ENCODE data around the gene KRTAP16-1.

Gene KRTAP16-1

DNA sequence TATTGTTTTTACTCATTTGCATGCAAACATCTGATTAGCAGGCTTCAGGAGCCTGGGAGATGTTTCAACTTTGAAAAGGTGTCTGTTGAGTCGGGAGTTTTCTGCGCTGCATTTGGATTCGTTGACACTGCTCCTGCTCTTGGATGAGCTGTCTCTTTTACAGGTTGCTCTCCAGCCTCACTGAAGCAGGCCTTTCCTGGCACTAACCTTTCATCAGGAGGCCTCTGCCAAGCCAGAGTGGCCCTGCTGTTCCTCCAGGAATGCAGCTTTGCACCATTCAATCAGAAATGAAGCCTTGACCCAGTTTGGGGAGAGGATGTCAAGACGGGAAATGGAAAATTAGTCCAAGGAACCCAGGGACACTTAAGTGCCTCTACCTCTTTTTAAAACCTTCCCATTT is 6.1 kb downstream of the KRTAP16-1 start:
- Histone ChIP-seq H3K4me1 (ENCODE audit: control insufficient read depth, insufficient read depth, low read depth, low read length) (peaks cover 3% of the 10 kb centered on the region), H4K8ac (ENCODE audit: low read length) (no peak overlapping the region), H3K4ac (ENCODE audit: low read depth in 1 of 2, low read length in 2 of 2) (no peak overlapping the region), H2BK5ac (ENCODE audit: low read depth, low read length, poor library complexity, severe bottlenecking) (no peak overlapping the region), H3K27ac (ENCODE audit: low read length, poor library complexity, severe bottlenecking) (no peak overlapping the region), H2AFZ (ENCODE audit: low read depth, low read length) (no peak overlapping the region), H3K14ac (ENCODE audit: low read length in 2 of 2) (no peak overlapping the region), H3K18ac (ENCODE audit: low read depth in 1 of 2, low read length in 2 of 2) (no peak overlapping the region), H2AK5ac (ENCODE audit: low read length, severe bottlenecking) (no peak overlapping the region), H3K4me2 (ENCODE audit: low read length, poor library complexity, severe bottlenecking) (no peak overlapping the region), H3K27me3 (ENCODE audit: control insufficient read depth in 1 of 2, insufficient read depth in 1 of 2, low read length in 2 of 2) (peaks cover 0 to 11% of the 10 kb centered on the region in 2 experiments), H3K79me1 (replicated peaks; ENCODE audit: low read length, poor library complexity, severe bottlenecking) (no peaks in the 10 kb centered on the region), H3K9ac (ENCODE audit: low read length) (no peak overlapping the region), H3K23ac (ENCODE audit: low read length in 2 of 2) (no peak overlapping the region), H4K91ac (ENCODE audit: low read length) (no peak overlapping the region), H2BK120ac (ENCODE audit: low read depth, low read length) (no peak overlapping the region), H3K4me3 (ENCODE audit: insufficient read depth in 1 of 2, low read depth in 1 of 2, low read length in 2 of 2) (no peak overlapping the region), H2BK15ac (ENCODE audit: low read depth, poor library complexity, severe bottlenecking) (no peak overlapping the region), H3K9me3 (ENCODE audit: control insufficient read depth, low read length) (no peaks in the 10 kb centered on the region), H2BK12ac (ENCODE audit: low read length in 2 of 2) (no peak overlapping the region), H3K36me3 (ENCODE audit: control insufficient read depth in 1 of 2, insufficient read depth in 2 of 2, low read depth in 1 of 2, low read length in 2 of 2) (no peaks in the 10 kb centered on the region)
- WGBS, result 98% methylated on average over 3 of the region's 4 CpGs
- DNase-seq, result no peak

DNA sequence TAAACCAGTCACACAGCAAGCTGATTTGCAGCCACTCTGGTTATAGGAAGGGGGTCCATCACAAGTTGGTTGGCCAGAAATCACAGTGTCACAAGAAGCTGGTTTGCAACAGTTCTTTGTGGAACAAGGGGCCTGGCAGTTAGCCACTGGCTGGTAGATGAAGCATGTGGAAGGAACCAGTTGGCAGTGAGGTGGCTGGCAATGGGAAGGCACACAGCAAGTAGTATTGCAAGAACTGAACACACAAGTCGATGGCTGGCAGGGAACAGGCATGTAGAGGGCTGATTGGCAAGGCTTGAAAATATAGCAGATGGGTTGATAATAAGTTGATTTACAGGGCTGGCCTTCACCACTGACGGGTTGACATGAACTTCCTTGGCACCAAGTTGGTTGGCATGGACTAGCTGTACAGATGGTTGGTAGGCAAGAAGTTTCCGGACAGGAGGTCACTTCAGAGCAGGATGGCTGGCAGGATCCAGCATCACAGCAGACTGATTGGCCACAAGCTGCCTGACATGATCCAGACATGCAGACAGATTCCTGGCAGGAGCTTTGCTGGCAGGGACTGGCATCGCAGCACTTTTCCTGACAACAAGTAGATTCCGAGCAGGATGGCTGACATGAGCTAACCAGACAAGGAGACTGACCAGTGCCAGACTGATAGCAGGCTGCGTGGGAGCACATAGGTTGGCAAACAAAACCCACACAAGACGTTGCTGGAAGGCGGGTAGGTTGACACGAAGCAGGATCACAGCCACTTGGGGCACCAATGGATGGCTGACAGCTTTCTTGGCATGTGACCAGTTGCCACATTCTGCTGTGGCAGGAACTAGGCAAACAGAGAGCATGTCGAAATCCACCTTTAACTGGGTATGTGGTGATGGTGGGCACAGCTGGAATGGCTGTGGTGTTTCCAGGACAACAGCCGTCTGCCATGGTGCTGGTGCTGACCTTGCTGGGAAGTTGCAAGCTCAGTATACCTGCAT is 6.9 kb downstream of the KRTAP16-1 start, which contains the start of gene KRTAP29-1:
Gene KRTAP29-1, minus strand, starts transcription at position 936 of the 986 bp plus-strand sequence. Its CDS starts 0 bp downstream, at position 936.
- WGBS, result 85% methylated on average over 11 of the region's 11 CpGs
- H3K4ac ChIP-seq (ENCODE audit: low read depth in 1 of 2, low read length in 2 of 2), result no peak within 1 kb of the TSS
- H4K91ac ChIP-seq (ENCODE audit: low read length), result no peak within 1 kb of the TSS
- H3K27ac ChIP-seq (ENCODE audit: low read length, poor library complexity, severe bottlenecking), result no peak within 1 kb of the TSS
- H3K9ac ChIP-seq (ENCODE audit: low read length), result no peak within 1 kb of the TSS
- no peak for DNase-seq
- no peak within 1 kb of the TSS for H3K4me2 ChIP-seq (ENCODE audit: low read length, poor library complexity, severe bottlenecking)
- no peak within 1 kb of the TSS for H2BK120ac ChIP-seq (ENCODE audit: low read depth, low read length)
- no peaks in the 10 kb centered on the region for H3K36me3 ChIP-seq (ENCODE audit: control insufficient read depth in 1 of 2, insufficient read depth in 2 of 2, low read depth in 1 of 2, low read length in 2 of 2)
- no peaks in the 10 kb centered on the region for H3K79me1 ChIP-seq (replicated peaks; ENCODE audit: low read length, poor library complexity, severe bottlenecking)
- H3K27me3 ChIP-seq (ENCODE audit: control insufficient read depth in 1 of 2, insufficient read depth in 1 of 2, low read length in 2 of 2), result peaks cover 0 to 9% of the 10 kb centered on the region in 2 experiments
- no peak within 1 kb of the TSS for H2AK5ac ChIP-seq (ENCODE audit: low read length, severe bottlenecking)
- H3K14ac ChIP-seq (ENCODE audit: low read length in 2 of 2), result peak within 1 kb of the TSS in 1 of 2 experiments; percentile 20
- no peak within 1 kb of the TSS for H2BK12ac ChIP-seq (ENCODE audit: low read length in 2 of 2)
- H3K4me1 ChIP-seq (ENCODE audit: control insufficient read depth, insufficient read depth, low read depth, low read length), result no peaks in the 10 kb centered on the region
- H2AFZ ChIP-seq (ENCODE audit: low read depth, low read length), result no peak within 1 kb of the TSS
- H3K23ac ChIP-seq (ENCODE audit: low read length in 2 of 2), result no peak within 1 kb of the TSS
- no peak within 1 kb of the TSS for H4K8ac ChIP-seq (ENCODE audit: low read length)
- no peak within 1 kb of the TSS for H3K4me3 ChIP-seq (ENCODE audit: insufficient read depth in 1 of 2, low read depth in 1 of 2, low read length in 2 of 2)
- no peaks in the 10 kb centered on the region for H3K9me3 ChIP-seq (ENCODE audit: control insufficient read depth, low read length)
- no peak within 1 kb of the TSS for H2BK5ac ChIP-seq (ENCODE audit: low read depth, low read length, poor library complexity, severe bottlenecking)
- H3K18ac ChIP-seq (ENCODE audit: low read depth in 1 of 2, low read length in 2 of 2), result no peak within 1 kb of the TSS
- H2BK15ac ChIP-seq (ENCODE audit: low read depth, poor library complexity, severe bottlenecking), result no peak within 1 kb of the TSS

DNA sequence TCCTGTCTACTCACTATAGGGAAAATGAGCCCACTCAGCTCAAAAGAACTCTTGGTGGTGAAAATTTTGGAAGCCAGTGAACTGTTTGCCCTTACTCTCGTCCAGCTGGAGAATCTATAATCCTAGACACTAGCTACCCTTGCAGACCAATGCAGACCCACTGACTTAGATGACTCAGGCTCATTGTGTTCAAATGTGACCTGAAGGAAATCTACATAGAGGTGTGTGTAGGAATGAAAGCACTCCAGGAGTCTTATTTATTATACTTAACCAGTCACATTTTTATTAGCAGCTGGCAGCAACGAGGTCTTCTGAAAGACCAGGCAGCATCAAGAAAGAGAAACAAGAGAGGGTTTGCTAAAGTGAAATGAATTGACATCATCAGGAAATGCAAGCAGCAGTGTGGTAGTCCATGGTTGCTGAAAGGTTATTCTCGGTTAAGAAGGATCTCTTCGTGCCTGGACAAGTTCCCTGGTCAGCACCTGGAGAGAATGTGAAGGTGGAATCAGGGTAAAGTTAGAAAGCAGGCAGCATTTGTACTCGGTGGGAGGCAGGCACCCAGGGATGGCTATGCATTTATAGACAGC is 7.8 kb downstream of the KRTAP16-1 start:
- H3K9me3 ChIP-seq (ENCODE audit: control insufficient read depth, low read length), result no peaks in the 10 kb centered on the region
- no peak overlapping the region for H3K9ac ChIP-seq (ENCODE audit: low read length)
- no peak overlapping the region for H2BK15ac ChIP-seq (ENCODE audit: low read depth, poor library complexity, severe bottlenecking)
- H3K14ac ChIP-seq (ENCODE audit: low read length in 2 of 2), result no peak overlapping the region
- no peak overlapping the region for H3K18ac ChIP-seq (ENCODE audit: low read depth in 1 of 2, low read length in 2 of 2)
- WGBS, result 74% methylated on average over 5 of the region's 5 CpGs
- H2BK120ac ChIP-seq (ENCODE audit: low read depth, low read length), result no peak overlapping the region
- peaks cover 0 to 4% of the 10 kb centered on the region in 2 experiments for H3K27me3 ChIP-seq (ENCODE audit: control insufficient read depth in 1 of 2, insufficient read depth in 1 of 2, low read length in 2 of 2)
- no peak overlapping the region for H2AFZ ChIP-seq (ENCODE audit: low read depth, low read length)
- no peak overlapping the region for H4K91ac ChIP-seq (ENCODE audit: low read length)
- H3K79me1 ChIP-seq (replicated peaks; ENCODE audit: low read length, poor library complexity, severe bottlenecking), result no peaks in the 10 kb centered on the region
- H2BK5ac ChIP-seq (ENCODE audit: low read depth, low read length, poor library complexity, severe bottlenecking), result no peak overlapping the region
- no peaks in the 10 kb centered on the region for H3K36me3 ChIP-seq (ENCODE audit: control insufficient read depth in 1 of 2, insufficient read depth in 2 of 2, low read depth in 1 of 2, low read length in 2 of 2)
- H3K4ac ChIP-seq (ENCODE audit: low read depth in 1 of 2, low read length in 2 of 2), result no peak overlapping the region
- H3K4me3 ChIP-seq (ENCODE audit: insufficient read depth in 1 of 2, low read depth in 1 of 2, low read length in 2 of 2), result no peak overlapping the region
- H3K27ac ChIP-seq (ENCODE audit: low read length, poor library complexity, severe bottlenecking), result no peak overlapping the region
- no peak overlapping the region for H3K4me2 ChIP-seq (ENCODE audit: low read length, poor library complexity, severe bottlenecking)
- no peak overlapping the region for H4K8ac ChIP-seq (ENCODE audit: low read length)
- no peak overlapping the region for H2AK5ac ChIP-seq (ENCODE audit: low read length, severe bottlenecking)
- H3K4me1 ChIP-seq (ENCODE audit: control insufficient read depth, insufficient read depth, low read depth, low read length), result no peaks in the 10 kb centered on the region
- H2BK12ac ChIP-seq (ENCODE audit: low read length in 2 of 2), result no peak overlapping the region
- H3K23ac ChIP-seq (ENCODE audit: low read length in 2 of 2), result no peak overlapping the region
- no peak for DNase-seq

DNA sequence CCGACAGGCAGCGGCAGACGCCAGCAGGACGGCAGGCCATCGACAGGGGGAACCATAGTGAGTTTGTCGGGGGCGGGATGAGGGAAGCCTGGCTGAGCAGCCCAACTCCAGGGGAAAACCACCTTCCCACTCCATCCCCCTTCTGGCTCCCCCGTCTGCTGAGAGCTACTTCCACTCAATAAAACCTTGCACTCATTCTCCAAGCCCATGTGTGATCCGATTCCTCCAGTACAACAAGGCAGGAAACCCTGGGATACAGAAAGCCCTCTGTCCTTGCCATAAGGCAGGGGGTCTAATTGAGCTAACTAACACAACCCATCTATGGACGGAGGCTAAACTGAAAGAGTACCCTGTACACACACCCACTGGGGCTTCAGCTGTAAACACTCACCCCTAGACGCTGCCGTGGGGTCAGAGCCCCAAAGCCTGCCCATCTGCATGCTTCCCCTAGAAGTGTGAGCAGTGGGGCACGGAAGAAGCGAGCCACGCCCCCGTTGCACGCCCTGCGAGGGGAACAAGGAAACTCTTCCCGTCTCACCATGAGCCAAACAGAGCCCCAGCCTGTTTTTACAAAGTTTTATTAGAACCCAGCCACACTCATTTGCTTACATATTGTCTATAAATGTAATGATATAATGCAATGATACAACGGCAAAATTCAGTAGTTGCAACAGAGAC is 10.5 kb downstream of the KRTAP16-1 start:
- H2BK15ac ChIP-seq (ENCODE audit: low read depth, poor library complexity, severe bottlenecking), result no peak overlapping the region
- H3K4me3 ChIP-seq (ENCODE audit: insufficient read depth in 1 of 2, low read depth in 1 of 2, low read length in 2 of 2), result no peak overlapping the region
- H3K4me1 ChIP-seq (ENCODE audit: control insufficient read depth, insufficient read depth, low read depth, low read length), result no peaks in the 10 kb centered on the region
- no peak overlapping the region for H3K27ac ChIP-seq (ENCODE audit: low read length, poor library complexity, severe bottlenecking)
- H3K4me2 ChIP-seq (ENCODE audit: low read length, poor library complexity, severe bottlenecking), result no peak overlapping the region
- H2BK5ac ChIP-seq (ENCODE audit: low read depth, low read length, poor library complexity, severe bottlenecking), result no peak overlapping the region
- no peak overlapping the region for H2BK12ac ChIP-seq (ENCODE audit: low read length in 2 of 2)
- H2AFZ ChIP-seq (ENCODE audit: low read depth, low read length), result no peak overlapping the region
- H2BK120ac ChIP-seq (ENCODE audit: low read depth, low read length), result no peak overlapping the region
- no peak overlapping the region for H2AK5ac ChIP-seq (ENCODE audit: low read length, severe bottlenecking)
- H3K79me1 ChIP-seq (replicated peaks; ENCODE audit: low read length, poor library complexity, severe bottlenecking), result no peaks in the 10 kb centered on the region
- no peak overlapping the region for H3K18ac ChIP-seq (ENCODE audit: low read depth in 1 of 2, low read length in 2 of 2)
- whole genome bisulfite sequencing, result 78% methylated on average over 15 of the region's 20 CpGs
- H4K8ac ChIP-seq (ENCODE audit: low read length), result no peak overlapping the region
- H3K14ac ChIP-seq (ENCODE audit: low read length in 2 of 2), result no peak overlapping the region
- no peak overlapping the region for H3K9ac ChIP-seq (ENCODE audit: low read length)
- H3K36me3 ChIP-seq (ENCODE audit: control insufficient read depth in 1 of 2, insufficient read depth in 2 of 2, low read depth in 1 of 2, low read length in 2 of 2), result no peaks in the 10 kb centered on the region
- no peak overlapping the region for H3K4ac ChIP-seq (ENCODE audit: low read depth in 1 of 2, low read length in 2 of 2)
- DNase-seq, result no peak
- no peaks in the 10 kb centered on the region for H3K27me3 ChIP-seq (ENCODE audit: control insufficient read depth in 1 of 2, insufficient read depth in 1 of 2, low read length in 2 of 2)
- H4K91ac ChIP-seq (ENCODE audit: low read length), result no peak overlapping the region
- H3K23ac ChIP-seq (ENCODE audit: low read length in 2 of 2), result no peak overlapping the region
- no peaks in the 10 kb centered on the region for H3K9me3 ChIP-seq (ENCODE audit: control insufficient read depth, low read length)

Data from mesenchymal stem cell (in vitro differentiated cells and primary cell).